HG03280 (cell line): Measurements from ENCODE around the gene STARD3.

Source experiments
- ATAC-seq: cut with Tn5 transposase; IDR thresholded peaks from one replicate; pipeline ENCODE4 v1.9.1; 2021; ENCODE audit warnings: mild to moderate bottlenecking, moderate library complexity; ENCODE audit not compliant: unreplicated experiment

Gene STARD3

DNA sequence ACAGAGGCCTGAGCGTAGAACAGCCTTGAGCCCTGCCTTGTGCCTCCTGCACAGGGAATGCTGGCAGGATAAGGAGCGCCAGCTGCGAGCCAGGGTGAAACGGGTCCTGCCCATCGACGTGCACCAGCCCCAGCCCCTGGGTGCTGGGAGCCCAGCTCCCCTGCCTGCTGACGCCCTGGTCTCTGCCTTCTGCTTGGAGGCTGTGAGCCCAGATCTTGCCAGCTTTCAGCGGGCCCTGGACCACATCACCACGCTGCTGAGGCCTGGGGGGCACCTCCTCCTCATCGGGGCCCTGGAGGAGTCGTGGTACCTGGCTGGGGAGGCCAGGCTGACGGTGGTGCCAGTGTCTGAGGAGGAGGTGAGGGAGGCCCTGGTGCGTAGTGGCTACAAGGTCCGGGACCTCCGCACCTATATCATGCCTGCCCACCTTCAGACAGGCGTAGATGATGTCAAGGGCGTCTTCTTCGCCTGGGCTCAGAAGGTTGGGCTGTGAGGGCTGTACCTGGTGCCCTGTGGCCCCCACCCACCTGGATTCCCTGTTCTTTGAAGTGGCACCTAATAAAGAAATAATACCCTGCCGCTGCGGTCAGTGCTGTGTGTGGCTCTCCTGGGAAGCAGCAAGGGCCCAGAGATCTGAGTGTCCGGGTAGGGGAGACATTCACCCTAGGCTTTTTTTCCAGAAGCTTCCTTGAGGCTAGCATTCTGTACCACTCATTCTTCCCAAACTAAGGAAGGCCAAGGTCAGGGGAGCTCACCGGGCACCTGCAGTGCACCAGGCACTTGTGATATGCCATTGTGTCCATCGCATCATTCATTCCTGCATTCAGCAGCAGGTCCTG is 33.2 kb downstream of the STARD3 start:
- no peak for ATAC-seq

DNA sequence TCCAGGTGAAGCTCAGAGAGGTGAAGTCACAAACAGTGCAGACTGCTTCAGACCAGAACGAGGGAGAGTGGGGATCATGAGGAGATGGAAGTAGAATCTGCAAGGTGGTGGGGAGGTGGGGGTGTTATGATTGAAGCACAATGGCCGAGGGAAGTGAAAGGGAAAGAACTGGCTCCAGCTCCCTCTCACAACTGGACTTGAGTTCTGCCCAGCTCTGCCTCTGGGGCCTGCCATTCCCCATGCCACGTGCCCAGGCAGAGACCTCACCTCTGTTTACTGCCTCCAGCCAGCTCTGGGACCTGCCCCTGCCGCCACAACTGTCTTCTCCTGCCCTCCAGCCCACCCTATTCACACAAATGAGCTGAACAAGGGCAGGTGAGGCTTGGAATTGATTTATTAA is 33.8 kb downstream of the STARD3 start:
- no peak for ATAC-seq

DNA sequence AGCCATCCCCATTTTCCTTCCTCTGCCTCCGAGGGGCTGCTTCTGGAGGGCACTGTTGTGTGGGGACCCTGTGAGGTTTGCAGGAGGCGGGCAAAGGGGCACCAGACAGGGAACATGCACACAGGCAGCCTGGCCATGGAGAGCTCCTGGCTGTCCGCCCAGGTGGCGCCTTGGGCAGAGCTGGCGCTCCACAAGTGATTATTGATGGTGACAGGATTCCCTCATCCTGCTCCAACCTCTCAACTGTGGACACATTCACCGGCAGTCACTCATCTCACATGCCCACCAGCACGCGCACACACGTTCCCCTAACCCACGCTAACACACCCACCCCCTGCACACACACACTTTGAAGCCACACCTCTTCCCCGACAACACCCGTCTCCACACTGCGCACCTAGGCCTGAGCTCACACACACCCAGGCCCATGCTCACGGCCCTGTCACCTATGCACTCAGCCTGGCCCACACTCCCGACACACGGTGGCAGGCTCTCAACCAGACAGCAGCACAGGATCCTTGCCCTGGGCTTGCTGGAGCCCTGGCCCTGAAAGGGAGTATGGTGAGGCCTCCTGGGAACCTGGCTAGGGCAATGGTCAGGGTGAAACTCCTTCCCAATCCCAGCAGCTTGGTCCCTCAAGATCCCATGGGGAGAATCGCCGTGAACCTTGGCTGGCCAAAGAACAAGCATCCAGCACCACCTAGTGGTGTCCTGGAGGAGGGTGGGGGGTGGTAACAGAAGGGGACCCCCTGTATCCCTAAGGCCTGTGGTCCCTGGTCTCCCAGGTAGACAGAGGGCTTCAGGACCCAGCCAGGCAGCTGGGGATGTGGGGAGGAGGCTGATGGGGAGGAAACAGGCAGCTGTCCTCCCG is 34.9 kb downstream of the STARD3 start:
- ATAC-seq = no peak

DNA sequence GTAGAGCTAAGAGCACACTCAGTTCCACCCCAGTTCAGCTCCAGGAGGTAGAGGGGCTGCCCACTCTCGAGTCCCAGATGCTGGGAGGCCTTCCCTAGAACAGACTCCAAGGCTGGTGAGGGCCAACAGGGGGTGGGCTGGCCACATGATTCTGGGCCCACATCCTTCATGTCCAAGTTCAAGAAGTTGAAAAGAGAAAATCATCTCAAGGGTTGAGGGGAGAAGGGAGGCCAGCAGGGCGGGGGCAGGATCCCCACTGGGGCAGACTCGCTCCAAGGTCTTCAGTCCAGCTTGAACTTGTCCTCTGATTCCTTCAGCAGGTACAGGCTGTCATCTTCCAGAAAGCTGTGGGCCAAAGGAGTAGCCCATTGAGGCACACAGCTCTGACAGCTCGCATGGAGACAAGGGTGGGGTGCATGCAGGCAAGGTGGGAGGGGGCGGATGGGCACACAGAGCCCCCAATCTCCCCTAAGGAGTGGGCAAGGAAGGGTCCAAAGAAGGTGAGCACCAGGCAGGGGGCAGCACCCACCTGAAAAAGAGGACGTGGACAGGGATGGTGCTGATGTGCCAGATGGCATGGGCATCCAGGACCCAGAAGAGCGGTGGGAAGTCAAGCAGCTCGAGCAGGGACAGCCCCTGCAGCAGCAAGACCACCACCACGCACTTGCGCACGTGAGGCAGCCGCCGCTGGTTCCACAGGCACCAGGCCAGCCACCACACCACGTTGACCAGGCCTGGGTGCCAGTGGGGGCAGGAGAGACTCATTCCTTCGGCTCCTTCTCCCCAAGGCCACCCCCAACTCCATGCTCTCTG is 35.8 kb downstream of the STARD3 start:
- no peak for ATAC-seq

DNA sequence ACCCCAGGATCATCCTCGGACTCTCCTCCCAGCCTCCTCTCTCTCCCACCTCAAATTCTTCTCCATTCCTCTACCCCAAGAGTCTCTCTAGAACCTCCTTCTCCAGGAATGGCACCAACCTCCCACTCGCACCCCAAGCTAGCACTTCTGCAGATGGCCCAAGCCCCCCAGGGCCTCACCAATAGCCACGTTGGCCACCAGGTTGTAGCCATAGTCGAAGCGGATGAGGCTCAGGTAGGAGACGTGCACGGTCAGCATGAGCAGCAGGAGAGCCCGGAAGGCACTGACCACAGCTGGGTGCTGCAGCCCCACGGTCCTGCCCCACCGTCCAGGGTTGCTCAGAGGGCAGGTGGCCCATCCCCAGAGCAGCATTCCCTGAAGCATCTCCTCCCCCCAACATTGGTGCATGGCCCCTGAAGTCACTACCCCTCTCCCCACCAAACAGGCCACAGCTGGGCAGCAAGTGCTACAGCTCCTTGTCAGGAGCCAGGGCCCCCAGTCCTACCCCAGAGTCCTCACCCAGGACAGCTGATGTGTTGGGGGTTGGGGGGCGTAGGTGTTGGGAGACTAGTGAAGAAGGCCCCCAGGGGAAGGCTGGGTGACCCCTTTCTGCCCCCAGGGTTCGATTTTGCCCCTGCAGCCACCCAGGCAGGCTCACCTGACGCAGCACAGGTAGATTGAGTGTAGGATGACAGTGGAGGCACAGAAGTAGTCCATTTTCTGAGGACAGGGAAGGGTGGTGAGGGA is 36.6 kb downstream of the STARD3 start:
- no peak for ATAC-seq

DNA sequence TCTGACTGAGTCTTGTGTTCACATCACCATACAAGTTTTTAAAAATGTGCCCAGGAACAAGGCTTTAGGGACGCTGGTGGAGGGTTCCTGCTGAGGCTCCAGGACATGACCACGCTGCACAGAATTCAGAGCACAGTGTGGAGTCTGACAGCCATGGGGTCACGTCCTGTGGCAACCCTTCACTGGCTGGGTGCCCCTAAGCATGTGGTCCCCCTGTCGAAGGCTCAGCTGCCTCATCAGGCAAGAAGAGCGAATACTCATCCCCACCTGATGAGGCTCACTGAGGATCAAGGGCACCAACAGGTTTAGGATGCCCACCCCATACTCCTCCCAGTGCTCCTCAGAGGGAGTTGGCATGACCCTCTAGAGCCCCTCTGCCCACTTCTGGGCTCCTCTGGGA is 37.2 kb downstream of the STARD3 start:
- no peak for ATAC-seq

DNA sequence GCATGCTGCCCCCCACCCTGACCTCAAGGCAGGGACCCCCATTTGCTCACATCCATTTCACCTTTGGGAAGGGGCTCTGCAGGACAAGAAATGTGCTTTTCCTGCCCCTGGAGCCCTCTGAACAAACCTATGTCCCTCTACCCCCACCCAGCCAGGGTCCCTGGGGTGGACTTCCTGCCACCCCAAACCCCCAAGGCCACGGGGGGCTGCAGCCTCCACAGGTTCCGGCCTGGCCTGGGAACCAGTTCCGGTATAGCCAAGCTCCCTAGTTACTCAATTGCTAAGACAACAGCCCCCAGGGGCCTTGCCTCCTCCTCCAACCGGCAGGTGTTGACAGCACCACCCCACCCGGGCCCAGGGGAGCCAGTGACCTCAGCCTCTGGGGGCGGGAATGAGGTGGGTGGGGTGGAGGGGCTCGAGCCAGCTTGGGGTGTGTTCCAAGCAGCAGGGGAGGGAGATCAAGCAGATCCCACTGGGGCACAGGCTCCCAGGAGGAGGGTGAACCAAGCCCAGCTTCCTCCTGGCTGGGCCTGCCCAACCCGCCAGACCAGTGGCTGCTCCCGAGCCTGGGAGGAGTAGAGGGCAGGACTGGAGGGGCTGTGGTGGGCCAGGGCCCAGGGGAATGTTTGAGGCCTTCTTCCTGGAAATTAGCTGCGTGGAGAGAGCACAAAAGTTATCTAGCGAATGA is 37.9 kb downstream of the STARD3 start:
- ATAC-seq = no peak

DNA sequence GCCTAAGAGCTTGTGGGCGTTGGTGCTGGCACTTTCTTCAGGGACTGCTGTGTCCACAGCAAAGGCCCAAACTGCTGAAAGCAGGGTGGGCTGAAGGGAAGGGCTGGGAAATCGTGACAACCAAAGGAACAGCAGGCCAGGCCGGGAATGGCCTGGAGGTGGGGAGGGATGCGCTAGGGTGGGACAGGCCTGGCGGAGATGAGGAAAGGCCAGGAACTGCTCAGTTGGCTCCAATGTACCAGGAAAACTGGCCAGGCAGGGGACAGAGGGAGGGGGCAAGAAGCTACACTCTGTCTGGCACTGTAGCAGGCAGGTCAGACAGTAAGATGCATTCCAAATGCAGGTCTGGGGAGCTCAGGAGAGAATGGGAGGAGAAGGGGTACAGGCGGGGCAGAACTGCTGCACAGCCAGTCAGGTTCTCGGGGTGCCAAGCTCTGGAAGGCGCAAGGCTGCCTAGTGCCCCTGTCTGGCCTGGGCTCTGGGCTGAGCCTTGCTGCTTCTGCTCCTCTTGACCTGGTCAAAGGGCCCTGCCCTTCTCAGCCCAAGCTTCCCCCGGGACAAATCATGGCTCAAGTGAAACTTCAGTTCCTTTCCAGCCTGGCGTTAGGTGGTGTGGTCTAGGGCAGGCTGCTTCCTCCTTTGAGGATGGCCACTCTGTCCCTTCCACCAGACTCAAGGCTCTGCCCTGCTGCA is 38.6 kb downstream of the STARD3 start:
- ATAC-seq = no peak

DNA sequence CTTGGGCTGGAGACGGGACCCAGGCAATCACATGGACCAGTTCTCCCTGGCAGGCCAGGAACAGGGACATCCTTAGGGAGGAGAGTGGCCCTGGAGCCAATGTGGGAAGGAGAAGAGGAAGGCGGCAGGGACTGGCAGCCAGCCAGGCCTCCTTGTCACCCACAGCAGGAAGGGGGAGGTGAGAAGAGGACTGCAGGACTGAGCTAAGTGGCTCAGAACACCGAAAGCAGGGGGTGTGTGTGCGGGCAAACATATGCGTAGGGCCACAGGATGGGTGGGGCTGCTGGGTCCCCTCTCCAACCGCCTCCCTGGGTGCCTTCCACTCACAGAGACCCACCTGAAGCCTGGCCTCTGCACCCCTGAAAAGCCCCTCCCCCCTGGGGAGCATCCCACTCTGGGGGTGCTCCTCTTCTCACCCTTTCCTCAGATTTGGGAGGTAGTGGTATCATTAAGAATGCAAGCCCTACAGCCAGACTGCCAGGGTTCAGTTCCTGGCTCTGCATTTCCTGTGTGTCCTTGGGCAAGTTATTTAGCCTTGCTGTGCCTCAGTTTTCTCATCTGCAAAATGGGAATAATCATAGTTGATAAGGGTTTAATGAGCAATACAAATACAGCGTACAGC is 39.4 kb downstream of the STARD3 start:
- no peak for ATAC-seq

DNA sequence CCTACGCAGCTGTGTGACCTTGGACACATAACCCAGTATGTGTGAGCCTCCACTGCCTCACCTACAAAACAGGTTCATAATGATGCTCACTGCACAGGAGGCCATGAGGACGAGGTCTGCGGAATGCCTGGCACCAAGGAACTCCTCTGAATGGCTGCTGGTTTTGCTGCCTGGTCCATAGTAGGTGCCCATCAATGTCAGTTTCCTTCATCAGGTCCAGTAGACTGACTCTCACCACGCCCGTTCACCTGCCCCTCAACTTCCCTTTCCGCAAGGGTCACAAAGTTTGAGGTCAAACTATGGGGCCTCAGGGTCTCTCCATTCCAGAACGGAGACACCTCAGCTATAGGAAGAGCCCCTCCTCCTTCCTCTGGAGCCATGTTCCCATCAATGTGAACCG is 40.1 kb downstream of the STARD3 start:
- ATAC-seq = no peak

DNA sequence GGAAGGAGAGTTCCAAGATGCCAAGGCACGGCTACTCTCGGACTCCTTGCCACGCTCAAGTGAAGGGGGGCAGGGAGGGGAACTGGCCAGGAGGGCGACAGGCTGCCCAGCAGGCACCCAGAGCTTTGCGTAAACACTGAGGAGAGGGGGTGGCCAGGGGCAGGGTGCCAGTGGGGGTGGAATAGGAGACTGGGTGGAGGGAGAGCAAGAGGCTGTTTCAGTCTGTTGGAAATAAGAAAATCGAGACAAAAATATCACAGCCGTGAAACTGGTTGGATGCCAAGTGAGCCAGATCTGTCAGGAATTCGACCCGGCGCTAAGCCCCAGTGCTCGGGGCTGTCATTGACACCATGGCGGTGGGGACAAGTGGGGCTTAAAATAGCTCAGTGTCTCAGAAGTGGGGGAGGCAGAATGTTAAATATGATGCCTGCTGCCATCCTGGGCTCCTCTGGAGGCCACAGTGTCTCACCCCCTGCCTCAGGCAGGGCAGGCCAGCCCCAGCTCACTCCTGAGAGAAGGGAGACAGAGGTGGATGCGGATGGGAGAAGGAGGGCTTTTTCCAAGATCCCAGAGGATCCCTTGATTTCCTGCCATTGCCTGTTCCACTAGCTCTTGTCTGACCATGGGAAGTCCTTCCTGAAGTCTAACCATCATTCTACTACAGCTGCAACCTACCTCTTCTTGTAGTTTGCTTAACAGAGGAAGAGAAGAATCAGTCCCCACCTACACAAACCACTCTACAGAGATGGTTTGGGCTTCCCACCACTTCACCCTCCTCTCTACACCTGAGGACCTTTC is 40.8 kb downstream of the STARD3 start:
- ATAC-seq = no peak

DNA sequence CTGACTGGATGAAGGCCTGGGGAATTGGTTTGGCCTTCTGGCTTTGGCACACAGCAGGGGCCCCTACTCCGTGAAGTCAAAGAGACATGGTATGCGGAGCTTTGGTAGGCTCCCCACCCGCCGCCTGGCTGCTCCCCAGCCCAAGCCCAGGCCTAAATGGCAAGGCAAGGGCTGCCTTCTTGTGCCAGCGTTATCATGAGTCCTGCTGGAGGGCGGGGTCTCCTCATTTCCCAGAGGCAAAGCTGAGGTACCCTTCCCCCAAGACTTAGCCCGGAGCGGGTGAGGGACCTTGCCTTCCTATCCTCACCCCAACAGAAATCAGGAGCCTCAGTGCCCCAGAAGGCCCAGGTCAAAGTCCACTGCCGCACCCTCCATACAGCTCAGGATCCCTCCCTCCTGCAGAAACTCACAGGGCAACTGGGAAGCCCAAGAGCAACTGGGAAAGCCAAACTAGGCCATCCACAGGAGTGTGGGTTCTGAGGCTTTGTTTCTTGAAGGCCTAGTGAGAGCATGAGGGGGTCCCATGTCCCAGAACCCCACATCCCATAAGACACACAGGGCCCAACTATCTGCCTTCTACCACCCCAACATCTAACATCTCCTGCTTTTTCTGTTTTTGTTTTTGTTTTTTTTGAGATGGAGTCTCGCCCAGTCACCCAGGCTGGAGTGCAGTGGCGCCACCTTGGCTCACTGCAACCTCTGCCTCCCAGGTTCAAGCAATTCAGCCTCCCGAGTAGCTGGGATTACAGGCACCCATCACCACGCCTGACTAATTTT is 41.6 kb downstream of the STARD3 start:
- ATAC-seq = no peak

DNA sequence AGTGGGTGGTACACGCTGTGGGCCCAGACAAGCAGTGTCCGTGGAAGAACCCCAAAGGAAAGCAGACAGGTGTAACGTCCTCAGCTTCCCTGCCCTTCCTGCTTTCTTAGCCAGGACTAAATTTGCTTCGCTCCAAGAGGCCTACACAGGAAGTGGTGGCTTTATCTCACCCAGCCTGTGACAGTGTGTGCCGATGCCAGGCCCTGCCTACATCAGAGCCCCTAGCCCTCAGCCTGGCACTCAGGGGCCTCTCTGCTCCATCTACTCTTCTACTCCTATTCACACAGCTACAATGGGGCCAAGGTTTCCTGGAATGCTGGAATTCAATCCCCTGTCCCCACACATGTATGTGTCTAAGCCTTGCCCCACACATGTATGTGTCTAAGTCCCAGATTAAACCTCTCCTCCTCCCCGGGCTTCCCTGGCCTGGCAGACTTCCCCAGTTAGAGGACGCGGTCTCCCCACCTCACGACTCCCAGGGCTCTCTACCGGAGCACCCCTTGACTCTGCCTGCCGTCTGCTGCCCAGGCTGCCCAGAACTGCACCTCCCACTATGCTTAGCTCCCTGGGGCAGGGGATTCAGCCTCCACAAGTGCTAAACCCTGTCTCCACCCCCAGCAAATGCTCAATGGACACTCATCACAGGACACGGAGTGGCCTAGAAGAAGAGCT is 42.7 kb downstream of the STARD3 start:
- ATAC-seq = no peak

DNA sequence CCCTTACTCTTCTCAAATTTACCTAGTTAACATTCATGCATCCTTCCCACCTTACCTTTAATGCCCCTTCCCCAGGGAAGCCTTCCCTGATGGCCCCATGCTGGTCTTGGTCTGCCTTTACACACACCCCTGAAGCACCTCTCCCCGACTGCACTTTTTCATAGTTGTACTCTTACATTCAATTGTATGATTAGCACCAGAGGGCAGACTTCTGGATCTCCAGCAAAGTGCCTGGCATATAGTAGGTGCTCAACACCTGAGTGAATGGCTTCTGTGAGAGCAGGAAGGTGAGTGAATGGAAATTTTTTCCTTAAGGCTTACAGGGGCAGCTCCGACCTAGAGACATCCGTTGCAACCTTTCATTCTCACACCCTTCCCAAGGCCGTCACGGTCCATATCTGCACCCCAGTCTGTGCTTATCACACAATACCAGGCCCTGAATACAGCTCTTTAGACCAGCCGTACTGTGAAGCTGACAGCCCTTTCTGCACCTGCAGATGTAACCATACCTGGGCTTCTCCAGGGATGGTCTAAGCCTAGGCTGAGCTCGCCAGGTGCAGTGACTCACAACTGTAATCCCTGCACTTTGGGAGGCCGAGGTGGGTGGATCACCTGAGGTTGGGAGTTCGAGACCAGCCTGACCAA is 46.5 kb downstream of the STARD3 start:
- no peak for ATAC-seq

DNA sequence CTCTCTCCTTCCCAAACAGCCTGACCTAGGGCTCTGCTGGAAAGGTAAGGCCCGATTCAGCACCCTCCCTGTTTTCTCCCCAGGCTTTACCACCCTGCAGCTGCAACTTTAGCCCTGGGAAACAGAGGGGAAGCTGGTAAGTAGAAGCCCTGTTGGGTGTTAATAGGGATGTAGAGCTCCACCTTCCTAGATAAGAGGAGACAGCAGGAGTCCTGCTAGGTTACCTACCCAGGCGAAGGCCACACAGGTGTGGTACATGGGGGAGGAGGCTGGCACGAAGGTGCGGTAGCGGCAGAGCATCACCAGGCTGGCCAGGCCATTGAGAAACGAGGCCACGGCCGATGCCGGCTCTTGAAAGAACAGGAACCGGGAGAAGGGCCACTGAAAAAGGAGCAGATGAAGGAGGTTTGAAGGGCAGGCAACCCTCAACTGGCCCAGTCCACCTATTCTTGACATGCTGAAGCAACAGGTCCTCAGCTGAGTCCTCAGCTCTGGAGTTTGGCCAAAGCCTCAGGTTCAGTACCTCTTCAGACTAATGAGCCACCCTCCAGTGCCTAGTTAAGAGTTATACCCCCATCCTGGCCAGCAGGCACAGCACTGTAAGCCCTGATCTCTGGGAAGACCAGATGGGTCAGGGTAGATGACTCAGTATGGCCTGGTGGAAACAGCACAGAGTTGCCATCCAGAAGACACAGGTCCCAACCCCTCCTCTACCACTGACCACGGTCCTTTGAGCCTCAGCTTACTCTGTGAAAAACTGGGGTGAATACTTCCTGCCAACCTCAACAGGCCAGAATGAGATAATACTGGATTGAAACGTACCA is 47.6 kb downstream of the STARD3 start:
- no peak for ATAC-seq
